OCI-M2 (cell line): ENCODE measurements around the gene BCAT1.
"Not testable (repeated sequence)": the region's sequence is repeated elsewhere in the genome, so short reads cannot be mapped to it uniquely, and the experiment has no call there.

Experiments
- DNase-seq: peaks from one replicate; lab custom pipeline; 2025; ENCODE audit not compliant: unreplicated experiment; lab: John Stamatoyannopoulos, UW

BCAT1 gene

GRCh38 chr12:24928533-24929306 lies 20.2 kb downstream of the BCAT1 start:
- not testable (repeated sequence) for DNase-seq

- no peak for DNase-seq
These were observed 20.8 kb downstream of the BCAT1 start for GRCh38 chr12:24928131-24928530.

- not testable (repeated sequence) for DNase-seq
These were observed 22.8 kb downstream of the BCAT1 start for GRCh38 chr12:24926080-24926479.

- DNase-seq: no peak
These were observed 26.8 kb downstream of the BCAT1 start for GRCh38 chr12:24922090-24922489.

DNA sequence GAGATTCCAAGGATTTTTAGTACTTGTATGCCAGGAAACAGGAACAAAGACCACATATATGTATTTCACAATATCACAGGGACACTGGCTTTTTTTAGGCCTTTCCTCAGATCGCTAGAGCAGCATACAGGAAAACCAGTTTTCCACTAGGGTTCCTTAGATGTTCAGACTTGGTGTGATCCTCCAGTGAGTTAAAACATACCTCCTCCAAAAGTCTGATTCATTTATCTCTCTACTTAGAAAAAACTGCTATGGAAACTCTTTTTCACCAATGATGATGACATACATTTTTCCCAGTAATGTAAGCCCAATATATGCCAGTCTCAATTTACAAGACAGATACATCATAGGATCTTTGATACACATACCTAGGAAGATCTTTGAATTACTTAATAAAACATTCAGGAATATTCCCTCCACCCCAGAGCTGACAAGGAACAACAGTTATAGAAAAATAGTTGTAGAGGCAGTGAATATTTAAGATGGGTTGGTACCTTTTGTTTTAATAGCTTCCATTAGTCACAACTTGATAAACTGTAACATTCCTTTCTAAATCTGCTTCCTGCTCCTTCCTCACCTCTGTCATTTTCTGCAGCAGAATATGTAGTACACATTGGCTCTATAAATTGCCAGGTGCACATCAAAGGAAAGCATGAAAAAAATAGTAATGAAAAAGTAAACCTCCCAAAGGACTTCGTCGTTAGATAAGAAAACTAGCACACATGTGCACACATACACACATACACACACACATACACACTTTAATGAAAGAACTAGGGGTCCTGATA lies 27.5 kb downstream of the BCAT1 start:
- no peak for DNase-seq

DNA sequence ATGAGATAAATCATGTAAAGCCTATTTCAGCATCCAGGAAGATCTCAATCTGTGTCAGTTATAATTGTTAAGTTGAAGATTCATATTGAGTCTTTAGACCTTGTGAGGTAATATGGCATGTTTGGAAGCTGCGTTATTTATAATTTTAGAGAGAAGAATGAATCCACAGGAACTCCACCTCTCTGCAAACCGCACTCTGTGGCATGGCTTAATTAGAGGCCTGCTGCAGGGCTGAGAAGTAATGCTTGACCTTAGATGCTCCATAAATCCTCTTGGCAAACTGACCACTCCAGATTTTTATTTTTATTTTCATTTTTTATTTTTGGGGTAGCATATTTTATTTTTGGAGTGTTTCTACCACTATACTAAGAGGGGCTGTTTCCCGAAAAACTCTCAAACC lies 28.8 kb downstream of the BCAT1 start:
- no peak for DNase-seq

GRCh38 chr12:24919346-24920001 lies 29.4 kb downstream of the BCAT1 start:
- DNase-seq: no peak

GRCh38 chr12:24918596-24918995 lies 30.3 kb downstream of the BCAT1 start:
- no peak for DNase-seq

DNA sequence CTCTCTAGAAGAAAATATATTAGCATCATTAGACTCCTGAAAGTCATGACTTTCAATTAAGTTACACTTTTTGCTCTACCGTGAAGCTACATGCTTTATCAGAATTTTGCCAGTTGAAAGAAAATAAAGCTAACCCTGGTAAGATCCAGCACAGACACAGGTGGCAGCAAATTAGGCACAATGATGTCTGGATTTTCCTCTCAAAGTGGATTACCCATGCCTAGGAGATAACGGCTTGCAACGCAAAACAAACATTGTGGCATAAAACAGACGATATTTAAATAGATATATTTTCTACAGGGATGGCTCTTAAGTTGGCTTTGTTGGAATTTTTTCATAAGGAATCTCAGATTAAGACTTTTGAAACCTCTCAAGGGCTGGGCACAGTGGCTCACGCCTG lies 33.4 kb downstream of the BCAT1 start:
- no peak for DNase-seq

DNA sequence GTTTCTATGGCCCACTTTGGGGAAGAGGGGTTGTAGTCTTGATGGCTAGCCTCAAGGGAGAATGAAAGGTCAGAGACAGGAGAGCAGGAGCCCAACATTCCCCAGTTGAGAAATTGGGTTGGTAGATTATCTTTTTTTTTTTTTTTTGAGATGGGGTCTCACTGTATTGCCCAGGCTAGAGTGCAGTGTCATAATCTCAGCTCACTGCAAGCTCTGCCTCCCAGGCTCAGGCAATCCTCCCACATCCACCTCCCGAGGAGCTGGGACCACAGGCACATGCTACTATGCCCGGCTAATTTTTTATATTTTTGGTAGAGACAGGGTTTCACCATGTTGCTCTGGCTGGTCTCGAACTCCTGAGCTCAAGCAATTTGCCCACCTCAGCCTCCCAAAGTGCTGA lies 34.9 kb downstream of the BCAT1 start:
- DNase-seq: no peak

DNA sequence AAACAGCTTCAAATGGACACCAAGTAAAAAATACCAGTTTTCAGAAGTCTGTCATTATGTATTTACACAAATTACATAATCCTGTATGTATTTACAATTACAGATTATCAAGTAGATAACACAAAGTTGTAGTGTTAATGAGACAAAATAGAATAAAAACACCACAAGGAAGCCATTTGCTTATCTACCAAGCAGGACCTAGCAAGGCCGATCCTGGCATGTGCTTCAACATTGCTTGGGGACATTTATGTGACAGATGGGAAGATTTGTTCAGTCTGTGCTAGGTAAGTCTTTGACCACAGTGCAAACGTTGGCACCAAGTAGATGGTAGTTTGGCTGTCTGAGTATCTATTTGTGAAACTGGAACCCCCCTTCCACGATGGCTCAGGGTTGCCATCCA lies 35.8 kb downstream of the BCAT1 start:
- DNase-seq: no peak

GRCh38 chr12:24911271-24911791 lies 37.6 kb downstream of the BCAT1 start:
- DNase-seq: no peak

DNA sequence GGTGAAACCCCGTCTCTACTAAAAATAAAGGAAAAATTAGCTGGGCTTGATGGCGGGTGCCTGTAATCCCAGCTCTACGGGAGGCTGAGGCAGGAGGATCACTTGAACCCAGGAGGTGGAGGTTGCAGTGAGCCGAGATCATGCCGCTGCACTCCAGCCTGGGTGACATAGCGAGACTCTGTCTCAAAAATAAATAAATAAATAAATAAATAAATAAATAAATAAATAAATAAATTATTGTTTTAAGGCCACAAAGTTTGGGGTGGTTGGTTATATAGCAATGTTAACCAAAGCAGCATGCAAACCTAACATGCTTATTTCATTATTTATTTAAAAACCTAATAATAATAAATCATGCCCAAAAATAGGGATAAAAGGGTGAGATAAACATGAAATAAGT lies 38.7 kb downstream of the BCAT1 start:
- not testable (repeated sequence) for DNase-seq

GRCh38 chr12:24909667-24910066 lies 39.2 kb downstream of the BCAT1 start:
- no peak for DNase-seq

GRCh38 chr12:24907464-24907863 lies 41.4 kb downstream of the BCAT1 start:
- DNase-seq: no peak

DNA sequence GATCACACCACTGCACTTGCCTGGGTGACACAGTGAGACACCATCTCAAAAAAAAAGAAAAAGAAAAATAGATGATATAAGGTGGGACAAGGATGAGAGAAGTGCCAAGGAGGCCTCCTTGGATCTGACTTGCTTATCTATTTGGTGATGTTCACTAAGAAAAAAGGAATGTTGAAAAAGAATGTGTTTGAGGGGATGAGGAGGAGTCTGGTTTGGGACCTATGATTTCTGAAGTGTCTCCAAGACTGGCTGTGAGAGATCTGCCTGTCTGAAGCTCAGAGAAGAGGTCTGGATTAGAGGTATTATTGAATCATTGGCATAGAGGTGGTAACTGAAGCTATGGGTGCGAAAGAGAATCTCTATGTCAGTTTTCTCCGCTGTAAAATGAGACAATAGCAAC lies 42.8 kb downstream of the BCAT1 start:
- DNase-seq: no peak

DNA sequence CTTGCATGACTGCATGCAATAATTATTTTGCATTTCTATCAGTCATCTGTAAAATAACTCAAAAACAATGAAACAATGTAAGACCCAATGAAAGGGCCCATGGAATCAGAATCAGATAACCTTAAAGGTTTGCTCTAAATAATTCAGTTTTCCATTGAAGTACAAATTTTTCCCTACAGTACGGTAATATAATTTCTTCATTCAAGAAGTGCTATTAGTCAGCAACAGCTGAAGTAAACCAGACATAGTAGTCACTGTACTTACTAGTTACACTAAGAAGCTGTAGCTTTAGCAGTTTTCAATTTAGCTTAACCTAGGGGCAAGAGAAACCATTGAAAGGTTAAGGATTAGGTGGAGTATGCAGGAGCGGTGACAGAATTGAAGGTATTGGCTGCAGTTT lies 43.5 kb downstream of the BCAT1 start:
- DNase-seq: no peak

- no peak for DNase-seq
These were observed 44.0 kb downstream of the BCAT1 start for GRCh38 chr12:24904871-24905270.

DNA sequence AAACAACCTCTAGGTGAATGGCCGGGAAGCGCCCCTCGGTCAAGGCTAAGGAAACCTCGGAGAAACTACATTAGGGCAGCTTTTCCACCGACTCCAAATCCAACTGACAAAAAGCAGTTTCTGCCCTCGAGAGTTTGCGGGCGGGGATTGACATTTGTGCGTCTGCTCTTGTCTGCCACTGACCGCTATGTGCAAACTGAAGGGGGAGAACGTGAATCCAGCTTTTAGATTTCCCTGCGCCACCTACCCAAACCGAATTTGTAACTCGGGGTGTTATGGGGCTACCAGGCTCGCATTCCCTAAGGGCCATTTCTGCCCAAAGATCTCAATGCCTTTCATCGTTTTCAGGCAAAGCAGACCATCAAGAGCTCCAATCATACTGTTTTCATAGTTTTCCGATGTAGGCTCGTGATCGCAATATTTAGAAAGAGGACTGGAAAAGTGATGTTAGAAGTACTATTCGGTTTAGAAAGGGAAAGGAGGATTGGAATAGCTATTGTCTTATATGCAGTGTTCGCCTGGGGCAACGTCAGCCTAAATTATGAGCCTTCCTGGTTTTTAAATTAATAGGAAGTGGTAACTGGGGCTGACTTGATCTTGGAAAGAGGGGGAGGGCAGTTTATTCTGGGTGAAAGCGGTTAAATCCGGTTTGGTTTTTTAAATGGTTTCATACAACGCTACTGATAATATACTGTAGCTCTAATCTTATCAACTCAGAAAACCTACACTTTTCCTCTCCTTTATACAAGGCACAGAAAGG lies 45.4 kb downstream of the BCAT1 start:
- no peak for DNase-seq

DNA sequence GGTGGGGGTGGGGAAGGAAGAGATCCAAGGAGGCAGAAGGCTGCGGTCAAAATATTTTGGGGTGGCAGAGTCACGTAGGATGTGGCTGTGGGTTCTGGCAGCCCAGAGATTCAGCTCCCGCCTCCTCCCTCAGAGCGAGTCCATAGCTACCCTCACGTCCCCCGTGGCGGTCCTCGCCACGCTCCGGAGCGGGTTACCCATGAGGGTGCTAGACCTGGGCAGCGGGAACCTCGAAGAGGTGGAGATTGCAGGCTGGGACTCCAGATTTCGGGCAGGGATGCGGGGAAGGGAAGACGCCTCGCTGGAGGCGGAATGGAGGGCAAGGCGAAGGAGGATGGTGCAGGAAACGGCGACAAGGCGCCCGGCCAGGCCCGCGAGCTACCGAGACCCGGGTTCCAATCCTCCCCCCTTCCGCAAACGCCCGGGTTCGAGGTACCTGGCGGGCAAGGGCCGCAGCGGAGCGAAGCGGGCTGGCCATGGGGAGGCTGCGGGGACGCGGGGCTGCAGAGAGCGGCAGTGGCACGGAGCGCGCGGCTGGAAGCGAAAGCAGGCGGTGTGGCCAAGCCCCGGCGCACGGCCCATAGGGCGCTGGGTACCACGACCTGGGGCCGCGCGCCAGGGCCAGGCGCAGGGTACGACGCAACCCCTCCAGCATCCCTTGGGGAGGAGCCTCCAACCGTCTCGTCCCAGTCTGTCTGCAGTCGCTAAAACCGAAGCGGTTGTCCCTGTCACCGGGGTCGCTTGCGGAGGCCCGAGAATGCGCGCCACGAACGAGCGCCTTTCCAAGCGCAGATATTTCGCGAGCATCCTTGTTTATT lies 46.2 kb downstream of the BCAT1 start:
- no peak for DNase-seq
